GM18867 (cell line): Measurements from ENCODE around the gene BBIP1.

Experiments
- ATAC-seq: cut with Tn5 transposase; IDR thresholded peaks from one replicate; pipeline ENCODE4 v1.9.1; 2021; ENCODE audit warnings: mild to moderate bottlenecking, moderate library complexity; ENCODE audit not compliant: unreplicated experiment

Gene BBIP1

DNA sequence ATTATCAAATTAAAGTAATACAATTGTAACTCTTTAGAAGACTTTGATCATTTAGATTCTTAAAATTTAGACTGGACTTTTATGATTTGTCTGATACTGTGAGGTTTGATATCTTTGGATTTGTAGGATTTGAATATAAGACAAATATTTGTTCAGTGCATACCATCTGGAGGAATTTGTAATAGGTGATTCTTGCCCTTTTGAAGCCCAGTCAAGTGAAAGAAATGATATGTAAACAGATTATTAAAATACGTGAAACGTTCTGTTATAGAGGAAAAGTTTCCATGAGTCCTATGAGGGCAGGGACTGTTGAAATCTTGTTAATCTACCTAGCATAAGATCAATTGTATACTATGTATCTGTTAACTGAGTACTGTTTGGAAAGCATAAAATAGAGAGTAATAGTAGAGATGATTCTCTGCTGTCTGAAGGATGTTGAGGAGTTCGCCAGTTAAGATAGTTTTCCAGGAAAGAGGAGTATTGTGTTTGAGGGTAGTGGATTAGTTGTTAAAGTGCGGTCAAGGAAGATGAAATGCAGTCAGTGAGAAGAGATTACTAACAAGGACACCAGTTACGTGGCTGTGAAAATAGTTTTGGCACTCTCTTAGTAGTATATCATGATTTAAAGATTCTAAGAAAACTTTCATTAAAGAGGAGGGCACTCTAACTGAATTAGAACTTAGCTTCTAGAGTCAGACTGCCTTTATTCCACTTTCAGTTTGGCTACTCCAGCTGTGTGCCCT lies 32.9 kb downstream of the BBIP1 start:
- no peak for ATAC-seq

- ATAC-seq, result no peak
Measured at GRCh38 chr10:110883924-110884323, 35.1 kb downstream of the BBIP1 start.

- no peak for ATAC-seq
Measured at GRCh38 chr10:110881905-110882304, 37.1 kb downstream of the BBIP1 start.

- ATAC-seq, result no peak
Measured at GRCh38 chr10:110881247-110881646, 37.7 kb downstream of the BBIP1 start.

DNA sequence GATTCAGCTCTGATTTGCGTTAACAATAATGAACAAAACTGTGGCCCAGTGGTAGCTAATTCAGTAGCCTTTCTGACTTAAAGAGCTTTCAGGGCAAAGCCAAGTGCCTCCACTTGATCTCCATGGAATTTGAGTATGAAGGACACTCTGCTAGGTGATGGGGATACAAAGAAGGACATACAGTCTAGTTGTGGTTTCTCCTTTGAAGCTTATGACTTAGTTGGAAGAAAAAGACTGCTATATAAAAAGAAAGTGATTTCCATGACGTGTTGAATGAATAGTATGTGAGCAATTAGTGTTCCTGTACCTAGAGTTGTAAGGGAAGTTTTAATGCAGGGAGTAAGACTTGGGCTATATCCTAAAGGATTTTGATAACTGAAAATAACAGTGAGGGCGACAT lies 39.0 kb downstream of the BBIP1 start:
- ATAC-seq, result no peak

DNA sequence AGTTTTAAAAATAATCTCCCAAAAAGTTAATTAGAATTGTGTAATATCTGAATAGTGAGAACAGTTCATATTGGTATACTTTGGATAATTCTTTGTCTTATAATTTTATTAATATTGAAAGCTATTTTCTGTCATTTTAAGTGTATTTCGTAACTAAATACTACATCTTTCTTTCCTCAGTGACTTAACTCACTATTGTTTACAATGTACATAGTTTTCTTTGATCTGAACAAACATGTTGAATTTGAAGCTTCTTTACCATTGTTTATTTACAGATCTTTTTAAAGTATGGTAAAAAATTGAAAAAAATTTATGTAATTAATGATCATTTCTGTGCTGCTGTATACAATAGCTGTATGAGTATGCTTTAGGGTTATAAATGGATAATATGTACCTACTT lies 42.2 kb downstream of the BBIP1 start:
- ATAC-seq, result no peak

DNA sequence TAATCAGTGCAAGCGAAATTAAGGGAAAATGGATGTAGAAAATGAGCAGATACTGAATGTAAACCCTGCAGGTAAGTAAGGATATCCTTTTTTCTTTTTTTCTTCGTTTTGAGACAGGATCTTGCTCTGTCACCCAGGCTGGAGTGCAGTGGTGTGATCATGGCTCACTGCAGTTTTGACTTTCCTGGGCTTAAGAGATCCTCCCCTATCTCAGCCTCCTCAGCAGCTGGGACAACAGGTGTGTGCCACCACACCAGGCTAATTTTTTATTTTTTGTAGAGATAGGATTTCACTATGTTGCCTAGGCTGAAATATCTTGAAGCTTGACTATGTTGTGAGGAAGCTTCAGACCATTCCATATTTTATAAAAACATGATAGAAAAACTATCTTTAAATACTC lies 43.0 kb downstream of the BBIP1 start:
- no peak for ATAC-seq

DNA sequence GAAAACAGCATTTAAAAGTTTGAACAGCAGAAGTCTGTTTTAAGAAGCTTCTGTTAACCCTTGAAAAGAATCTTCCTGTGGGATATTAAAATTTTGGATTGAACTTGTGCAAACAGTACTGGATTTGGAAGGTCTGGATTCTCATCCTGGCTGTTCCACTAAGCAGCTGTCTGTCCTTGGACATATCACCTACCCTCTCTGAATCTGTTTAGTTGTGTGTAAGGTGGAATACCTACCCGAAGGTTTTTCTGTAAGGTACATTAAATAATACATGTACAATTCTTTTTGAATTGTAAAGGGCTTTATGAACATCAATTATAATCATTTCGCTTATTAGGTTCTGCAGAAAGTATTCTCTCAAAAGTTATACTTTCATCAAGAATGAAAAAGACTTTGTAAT lies 45.0 kb downstream of the BBIP1 start:
- no peak for ATAC-seq

- ATAC-seq, result no peak
Measured at GRCh38 chr10:110872984-110873923, 45.7 kb downstream of the BBIP1 start.

DNA sequence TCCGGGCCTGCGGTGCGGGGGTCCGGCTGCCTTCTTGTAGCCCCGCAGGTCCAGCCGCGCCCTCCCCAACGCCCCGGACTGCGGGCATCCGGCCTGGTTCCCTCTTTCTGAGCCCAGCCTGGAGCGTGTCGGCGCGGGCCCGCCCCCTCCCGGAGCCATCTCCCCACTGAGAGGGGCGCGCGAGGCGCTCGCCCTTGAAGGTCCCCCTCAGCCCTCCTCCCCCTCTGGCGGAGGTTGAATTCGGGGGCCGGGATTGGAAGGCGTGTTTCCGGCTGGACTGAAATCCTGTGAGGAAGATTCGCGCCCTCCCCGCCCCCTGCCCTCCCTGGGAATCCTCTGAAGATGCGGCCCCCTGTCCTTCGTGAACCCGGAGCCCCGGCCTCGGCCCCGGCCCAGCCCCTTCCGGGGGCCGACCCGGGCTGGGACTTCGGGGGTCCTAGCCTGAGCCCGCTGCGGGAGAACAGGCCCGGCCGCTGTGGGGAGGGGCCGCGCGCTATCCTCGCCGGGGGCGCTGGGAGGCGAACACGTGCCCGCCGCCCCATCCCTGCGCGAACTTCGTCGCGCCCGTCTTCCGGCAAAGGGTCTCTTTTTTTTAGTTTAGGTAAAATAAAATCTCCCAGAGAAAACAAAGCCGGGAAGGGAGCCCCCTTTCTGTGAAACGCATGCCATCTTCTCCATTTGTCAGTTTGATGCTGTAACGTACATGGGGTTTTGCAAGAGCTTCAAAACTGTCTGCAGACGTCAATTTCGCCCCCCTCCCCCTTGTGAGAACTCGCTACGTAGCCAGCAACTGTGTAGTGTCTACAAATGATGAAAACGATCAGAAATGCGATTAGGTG lies 46.6 kb downstream of the BBIP1 start:
- ATAC-seq, result peak; percentile 40

GRCh38 chr10:110871298-110872084 lies 47.5 kb downstream of the BBIP1 start, which contains the start of gene PDCD4:
PDCD4 (plus strand) TSS chr10:110871928; CDS start chr10:110876028, 4,100 bp downstream.
- peak; percentile 78 for ATAC-seq

DNA sequence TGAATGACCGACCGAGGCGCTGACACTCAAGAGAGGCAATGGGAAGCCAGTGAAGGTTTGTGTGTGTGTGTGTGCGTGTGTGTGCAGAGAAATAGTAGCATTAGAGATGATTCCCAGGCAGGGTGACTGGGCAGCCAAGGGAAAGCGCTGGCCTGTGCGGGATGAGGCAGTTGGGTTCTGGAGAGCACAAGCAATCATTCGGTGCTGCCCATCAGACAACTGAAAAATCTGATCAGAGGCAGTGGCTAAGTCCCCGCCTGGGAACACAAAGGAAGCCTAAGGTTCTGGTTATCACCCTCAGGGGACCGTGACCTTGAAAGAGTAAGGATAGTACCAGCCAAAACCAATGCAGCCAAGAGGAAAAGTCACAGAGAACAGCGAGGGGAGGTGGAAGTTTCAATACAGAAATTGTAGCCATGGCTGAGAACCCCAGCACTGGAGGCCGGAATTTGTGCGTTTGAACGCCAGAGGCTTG lies 48.1 kb downstream of the BBIP1 start:
- ATAC-seq, result no peak

- no peak for ATAC-seq
Measured at GRCh38 chr10:110868981-110869380, 50.0 kb downstream of the BBIP1 start.

- ATAC-seq, result no peak
Measured at GRCh38 chr10:110867807-110868465, 51.0 kb downstream of the BBIP1 start.

DNA sequence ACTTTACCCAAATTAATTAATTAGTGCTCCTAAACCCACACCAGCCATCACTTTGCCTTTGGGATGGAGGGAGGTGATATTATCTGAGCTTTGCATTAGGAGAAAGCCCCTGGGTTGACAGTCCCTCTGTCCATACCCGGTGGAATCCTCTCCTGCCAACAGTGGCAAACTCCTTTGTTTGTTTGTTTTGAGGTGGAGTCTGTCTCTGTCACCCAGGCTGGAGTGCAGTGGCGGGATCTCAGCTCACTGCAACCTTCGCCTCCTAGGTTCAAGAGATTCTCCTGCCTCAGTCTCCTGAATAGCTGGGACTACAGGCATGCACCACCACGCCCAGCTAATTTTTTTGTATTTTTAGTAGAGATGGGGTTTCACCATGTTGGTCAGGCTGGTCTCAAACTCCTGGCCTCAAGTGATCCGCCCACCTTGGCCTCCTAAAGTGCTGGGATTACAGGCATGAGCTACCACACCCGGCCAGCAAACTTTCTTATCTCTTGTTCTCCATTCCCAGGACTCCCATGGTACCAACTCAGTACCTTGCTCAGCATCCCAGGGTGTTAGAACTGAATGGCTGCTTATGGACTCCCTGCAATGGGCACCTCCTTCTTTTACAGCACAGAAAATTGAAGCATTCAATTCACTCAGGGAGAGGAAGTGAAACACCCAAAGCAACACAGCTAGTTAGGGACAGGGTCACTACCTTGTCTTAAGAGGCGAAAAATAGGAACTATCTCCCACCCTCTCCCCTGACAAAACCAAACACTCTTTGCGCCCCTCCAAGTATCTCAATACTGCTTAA lies 51.8 kb downstream of the BBIP1 start:
- peak; percentile 31 for ATAC-seq

DNA sequence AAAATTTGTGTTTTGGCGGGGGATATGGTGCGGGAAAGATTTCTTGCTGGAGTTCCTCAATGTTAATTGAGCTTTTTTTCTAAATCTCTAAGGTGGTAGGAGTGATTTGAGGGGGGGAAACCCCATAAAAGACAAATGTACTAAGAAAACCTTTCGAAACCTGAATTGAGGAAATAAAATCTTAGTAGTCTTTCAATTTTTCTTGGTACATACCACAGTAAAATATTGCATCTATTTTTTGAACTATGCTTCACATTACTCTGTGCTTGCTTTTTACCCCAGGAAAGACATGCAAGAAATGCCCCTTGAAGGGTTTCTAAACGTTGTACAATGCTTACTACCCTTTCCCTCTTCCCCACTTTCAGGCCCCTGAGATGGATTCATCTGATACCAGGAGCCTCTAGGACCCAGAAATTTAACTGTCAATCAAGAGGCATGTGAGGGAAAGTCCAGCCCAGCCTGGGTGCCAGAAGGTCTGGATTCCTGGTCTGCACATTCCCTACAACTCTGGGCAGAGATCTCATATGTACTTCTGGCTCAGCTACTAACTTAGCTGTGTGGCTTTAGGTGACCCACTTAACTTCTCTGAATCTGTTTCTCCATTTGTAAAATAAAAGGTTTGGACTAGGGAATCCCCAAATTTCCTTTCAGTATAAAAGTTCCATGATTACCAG lies 53.0 kb downstream of the BBIP1 start:
- ATAC-seq, result peak; percentile 22

DNA sequence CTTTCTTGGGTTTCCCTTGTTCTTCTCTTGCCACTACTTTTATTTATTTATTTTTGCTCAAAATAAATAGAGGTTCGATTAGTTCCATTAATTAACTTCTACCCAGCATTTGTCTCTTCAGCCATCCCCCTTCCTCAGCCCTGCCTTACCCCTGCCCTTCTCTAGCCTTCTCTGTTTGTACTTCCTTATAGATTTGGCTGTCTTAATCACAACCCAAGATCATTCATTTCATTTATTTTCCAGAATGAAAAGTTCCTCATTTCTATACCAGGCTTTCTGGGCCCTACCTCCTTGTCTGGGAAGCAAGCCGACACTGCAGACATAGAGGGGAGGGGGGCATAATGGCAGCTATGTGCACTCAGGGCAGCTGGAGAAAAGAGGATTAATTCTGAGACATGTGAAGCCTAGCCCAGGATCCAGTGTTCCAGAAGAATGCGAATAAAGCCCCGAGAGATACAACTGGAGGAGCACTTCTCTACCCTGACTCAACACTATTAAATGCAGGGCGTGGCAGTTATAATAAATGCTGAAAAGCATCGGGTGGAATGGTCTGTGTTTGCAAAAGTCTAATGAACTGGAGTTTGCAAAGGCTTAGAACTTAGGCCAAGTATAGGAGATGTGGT lies 53.7 kb downstream of the BBIP1 start:
- no peak for ATAC-seq

DNA sequence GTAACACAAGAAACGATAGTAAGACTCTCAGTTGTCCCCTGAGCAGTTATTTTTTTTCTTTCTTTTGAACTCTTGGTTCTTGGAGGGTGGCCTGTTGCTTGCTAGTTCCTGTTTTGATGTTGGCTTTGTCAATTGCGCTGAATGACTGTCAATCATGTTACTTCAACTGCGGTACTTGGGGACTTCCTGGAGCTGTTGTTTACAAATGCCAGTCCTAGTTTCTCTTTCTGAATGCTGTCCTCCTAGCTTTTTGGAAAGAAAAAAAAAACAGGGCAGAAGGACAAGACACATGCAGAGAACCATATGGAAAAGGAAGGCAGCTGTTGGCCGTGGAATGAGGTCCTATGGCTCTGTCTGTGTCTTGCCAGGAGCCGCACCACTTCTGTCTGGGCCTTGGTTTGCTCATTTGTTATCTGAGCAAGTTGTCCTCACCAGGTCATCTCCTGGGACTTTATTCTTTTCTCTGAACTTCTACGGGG lies 54.3 kb downstream of the BBIP1 start:
- ATAC-seq, result peak; percentile 62
